ENCODE data around the gene ATE1.
"Not testable (repeated sequence)": the region's sequence is repeated elsewhere in the genome, so short reads cannot be mapped to it uniquely, and the experiment has no call there.

ATE1 gene

DNA sequence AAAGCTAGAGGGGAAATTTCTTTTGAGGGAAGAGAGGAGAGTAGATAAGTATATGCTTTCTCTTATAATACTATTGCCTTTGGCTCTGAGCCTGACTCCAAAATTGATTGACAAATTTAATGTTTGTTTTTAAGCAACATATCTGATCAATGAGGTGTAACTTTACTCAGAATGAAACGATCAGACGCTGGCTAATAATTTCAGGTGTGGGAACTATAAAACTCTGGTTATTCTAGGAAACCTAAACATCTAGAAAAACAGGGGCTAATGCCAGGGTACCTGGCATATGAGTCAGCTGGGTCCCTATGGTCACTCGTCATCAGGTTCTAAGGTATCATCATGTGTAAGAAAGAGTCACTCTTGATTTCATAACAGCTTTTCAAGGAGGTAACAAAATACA, 139.7 kb downstream of the ATE1 start:
- no peak for DNase-seq (ENCODE audit: low spot score)

DNA sequence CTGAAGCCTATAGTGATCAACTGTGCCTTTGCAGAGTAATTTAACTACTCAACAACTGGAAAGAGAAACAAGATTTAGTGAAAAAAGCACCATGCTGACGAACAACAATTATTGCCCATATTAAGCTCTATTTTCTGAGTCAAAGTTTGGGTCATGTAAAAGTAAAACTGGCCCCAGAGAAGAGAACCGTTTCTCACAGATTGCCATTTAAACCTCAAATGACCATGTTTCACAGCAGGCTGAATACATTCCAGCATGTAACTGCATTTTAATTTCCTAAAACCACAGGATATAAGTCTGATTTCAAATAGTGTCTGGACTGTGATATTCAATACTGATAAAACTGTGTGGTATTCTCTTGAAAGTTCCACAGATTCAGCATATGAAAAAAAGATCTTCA, 140.7 kb downstream of the ATE1 start:
- no peak for DNase-seq (ENCODE audit: low spot score)

DNA sequence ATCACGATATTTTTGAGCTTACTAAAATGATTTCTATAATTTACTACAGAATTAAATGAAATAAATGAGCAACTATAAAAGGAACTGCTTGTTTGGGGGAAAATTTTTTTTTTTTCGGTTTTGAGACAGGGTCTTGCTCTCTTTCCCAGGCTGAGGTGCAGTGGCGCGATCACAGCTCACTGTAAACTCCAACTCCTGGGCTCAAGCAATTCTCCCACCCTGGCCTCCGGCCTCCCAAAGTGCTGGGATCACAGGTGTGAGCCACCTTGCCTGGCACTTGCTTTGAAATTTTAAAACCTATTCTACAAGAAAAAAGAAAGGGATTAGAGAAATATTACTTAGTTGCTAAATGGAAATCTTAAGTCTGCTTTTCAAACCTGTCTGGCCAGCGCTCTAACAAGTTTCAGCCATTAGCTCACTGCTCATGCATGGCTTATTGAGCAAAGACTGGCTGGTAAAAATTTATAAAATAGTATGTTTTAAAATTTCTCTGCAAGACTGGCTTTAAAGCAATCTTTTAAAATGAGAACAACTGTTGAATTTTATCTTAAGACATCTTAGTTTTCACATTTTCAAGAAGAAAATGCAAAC, 144.0 kb downstream of the ATE1 start:
- no peak for DNase-seq (ENCODE audit: low spot score)

DNA sequence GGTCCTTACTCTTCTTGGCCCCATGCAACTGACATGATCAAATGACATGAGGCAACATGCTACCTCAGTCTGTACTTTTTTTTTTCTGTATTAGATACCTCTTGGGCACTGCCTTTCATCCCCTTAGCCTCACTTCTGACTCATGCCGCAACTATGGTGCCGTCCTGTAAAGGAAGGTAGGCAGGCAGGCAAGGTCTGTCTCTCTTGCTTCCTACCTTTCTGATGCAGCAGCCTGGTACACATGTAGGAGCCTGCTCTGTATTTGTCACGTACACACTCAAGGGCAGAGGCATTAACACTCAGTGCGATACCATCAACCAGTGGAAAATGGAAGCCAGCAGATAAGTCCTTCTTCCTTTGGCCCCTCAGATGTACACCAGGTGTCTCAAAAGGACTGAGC, 146.7 kb downstream of the ATE1 start:
- DNase-seq (ENCODE audit: low spot score) = peak; percentile 8

DNA sequence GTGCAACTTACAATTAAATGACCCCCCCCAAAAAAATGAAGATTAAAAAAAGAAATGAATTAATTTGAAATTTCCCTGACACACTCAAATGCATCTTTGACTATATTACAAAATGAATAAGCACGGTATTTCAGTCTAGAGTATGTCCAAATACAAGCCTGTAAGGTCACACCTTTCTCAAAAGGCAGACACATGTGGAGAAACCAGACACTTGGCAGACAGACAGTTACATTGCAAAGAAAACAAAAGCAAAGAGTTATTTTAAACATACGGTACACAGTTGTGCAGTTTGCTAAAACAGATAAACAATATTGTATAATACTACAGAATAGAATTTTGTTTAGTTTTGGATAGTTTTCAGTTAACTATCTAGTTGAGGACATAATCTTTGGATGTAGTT, 153.0 kb downstream of the ATE1 start:
- no peak for DNase-seq (ENCODE audit: low spot score)

DNA sequence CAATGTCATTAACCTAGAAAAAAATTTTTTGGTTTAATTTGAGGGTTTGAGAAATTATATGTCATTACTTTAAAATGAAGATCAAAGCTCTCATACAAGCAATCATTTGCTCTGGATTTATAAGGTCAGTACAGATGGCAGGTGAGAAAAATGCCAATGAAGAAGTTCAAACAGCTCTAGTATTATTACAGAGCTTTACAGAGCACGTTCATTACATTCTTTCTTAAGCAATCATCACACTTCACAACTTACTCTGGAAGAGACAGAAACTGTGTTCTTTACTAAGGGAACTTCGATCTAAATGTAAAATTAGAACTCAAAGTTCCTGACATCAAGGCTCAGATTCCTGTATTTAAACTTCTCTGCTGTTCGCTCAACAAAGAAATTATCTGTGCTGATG, 153.4 kb downstream of the ATE1 start:
- DNase-seq (ENCODE audit: low spot score) = no peak

DNA sequence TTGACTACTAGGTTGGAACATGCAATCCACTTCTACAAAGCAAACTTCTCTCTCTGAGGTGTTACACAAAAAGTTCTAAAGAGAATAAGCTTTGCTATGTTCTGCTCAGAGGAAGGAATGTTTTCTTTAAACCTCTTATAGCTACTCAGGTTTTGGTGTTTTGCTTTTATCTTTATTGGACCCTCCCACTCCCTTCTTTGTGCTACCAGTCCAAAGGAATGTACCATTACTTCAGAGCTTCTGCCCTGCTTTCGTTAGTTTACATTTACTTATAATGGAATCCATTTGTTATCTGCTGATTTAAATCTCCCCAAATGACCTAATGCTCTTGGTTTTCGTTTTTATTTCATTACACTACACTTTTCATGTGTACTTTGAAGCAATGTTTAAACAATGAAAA, 154.9 kb downstream of the ATE1 start:
- no peak for DNase-seq (ENCODE audit: low spot score)

DNA sequence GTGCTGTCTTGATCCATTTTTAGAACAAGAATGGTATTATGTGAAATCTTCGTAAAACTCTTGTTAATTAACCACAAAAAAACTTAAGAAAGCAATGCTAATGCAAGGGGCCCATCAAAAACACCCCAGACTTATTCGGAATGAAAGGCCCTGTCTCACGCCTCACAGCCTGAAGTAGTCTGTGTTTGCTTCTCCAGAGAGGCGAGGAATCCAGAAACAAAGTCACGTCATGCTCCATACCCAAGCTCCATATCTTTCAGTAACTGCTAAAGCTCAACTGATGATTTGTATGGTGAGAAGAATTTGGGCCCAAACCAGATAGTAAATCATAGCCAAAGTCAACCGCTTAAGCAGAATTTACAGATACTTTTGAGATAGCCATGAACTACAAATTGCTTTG, 155.4 kb downstream of the ATE1 start:
- no peak for DNase-seq (ENCODE audit: low spot score)

DNA sequence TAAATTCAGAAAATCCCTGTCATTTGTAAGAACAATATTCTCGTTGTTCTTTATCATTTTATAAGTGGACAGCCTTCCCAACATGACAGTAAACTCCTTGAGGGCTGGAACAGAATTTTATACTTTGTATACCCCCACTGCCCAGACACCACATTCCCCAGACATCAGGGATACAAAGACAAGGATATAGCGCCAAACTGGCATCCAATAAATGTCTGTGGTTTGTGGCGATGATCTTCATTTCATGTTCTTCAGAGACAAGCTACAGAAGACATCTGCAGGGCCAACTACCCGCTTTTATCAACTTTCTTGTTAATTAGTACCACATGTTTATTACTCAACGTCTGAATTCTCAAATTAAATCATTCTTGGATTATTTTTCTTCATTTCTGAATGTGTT, 155.9 kb downstream of the ATE1 start:
- DNase-seq (ENCODE audit: low spot score) = no peak

DNA sequence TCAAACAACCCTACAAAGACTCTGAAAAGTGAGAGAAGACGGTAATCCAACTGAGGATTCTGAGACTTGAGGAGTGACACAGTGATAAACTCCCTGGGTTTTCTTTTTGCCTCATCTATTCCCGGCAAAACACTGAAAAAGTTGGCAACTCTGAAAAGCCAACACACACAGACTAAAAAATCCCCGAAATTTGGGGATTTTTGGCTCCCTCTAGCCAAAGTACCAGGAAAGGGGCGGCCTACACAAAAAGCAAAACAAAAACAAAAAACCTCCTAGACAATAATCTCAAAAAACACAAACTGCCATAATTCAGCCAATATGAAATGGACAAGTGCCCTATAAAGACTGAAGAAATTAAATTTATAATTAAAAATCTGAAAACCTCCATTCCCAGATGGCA, 161.4 kb downstream of the ATE1 start:
- DNase-seq (ENCODE audit: low spot score) = no peak

DNA sequence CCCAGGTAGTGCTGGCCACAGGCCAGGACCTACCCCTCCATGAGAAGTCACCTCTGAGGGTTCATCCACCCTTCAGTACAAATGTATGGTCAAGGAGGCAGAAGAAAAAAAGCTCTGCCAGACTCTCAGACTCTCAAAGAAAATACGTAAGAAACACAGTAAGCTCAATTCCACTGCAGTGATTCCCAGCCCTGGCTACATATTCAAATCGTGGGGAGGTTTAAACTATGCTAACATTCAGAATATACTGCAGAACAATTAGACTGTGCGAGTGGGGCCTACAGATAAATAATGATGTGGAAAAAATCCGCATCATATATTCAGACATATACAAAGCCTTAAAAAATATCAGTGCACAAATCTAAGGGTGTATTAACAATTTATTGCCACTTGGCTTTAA, 162.6 kb downstream of the ATE1 start:
- no peak for DNase-seq (ENCODE audit: low spot score)

DNA sequence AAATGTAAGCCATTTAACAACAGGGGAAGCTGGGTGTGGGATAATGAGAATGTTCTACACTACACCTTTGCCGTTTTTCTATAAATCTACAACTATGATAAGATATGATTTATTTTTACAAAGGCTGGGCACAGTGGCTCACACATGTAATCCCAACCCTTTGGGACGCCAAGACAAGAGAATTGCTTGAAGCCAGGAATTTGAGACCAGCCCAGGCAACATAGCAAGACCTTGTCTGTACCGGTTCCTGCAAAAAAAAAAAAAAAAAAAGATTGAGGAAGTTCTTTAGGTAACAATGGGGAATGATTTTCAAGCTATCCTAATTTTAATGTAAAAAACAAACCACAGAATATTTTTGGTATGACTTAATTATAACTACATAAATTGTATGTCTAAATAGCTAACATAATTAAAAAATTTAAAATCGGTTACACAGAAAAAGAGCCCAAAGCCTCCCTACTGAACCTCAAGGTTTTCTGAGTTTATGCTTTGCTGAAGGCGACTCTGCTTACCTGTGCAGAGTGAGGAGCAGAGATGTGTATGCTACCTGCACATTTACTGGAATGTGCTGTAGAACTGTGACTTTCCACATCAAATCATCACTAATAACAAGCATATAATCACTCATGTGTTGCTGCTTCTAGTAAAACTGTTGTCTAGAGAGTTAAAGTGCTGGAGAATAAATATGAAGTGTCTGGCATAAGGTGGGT, 163.4 kb downstream of the ATE1 start:
- DNase-seq (ENCODE audit: low spot score) = no peak

DNA sequence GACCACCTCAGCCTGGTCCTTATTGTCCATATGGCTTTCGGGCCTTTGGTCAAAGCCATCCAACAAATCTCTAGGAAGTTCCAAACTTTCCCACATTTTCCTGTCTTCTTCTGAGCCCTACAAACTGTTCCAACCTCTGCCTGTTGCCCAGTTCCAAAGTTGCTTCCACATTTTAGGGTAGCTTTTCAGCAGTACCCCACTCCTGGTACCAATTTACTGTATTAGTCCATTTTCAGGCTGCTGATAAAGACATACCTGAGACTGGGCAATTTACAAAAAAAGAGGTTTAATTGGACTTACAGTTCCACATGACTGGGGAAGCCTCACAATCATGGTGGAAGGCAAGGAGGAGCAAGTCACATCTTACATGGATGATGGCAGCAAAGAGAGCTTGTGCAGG, 170.6 kb downstream of the ATE1 start:
- not testable (repeated sequence) for DNase-seq (ENCODE audit: low spot score)

DNA sequence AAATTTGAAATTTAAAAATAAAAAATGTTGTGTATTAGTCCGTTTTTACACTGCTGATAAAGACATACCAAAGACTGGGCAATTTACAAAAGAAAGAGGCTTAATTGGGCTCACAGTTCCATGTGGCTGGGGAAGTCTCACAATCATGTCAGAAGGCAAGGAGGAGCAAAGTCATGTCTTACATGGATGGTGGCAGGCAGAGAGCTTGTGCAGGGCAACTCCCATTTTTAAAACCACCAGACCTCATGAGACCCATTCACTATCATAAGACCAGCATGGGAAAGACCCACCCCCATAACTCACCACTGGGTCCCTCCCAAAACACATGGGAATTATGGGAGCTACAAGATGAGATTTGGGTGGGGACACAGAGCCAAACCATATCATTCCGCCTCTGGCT, 172.3 kb downstream of the ATE1 start:
- not testable (repeated sequence) for DNase-seq (ENCODE audit: low spot score)

DNA sequence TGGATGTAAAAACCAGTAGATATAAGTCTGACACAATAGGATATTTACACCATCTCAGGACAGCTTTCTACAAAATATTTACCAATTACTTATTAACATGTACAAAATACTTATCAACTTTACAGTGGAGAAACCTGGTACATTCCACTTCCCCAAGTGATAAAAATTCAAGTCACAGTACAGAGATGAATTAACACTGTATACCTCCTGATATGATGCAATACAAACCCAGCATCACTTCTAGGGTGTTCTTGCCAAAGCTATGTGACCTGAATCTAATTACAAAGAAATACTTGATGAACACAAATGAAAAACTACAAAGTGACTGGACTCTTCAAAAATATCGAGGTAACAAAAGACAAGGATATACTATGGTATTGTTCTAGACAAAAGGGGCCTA, 173.2 kb downstream of the ATE1 start:
- no peak for DNase-seq (ENCODE audit: low spot score)

DNA sequence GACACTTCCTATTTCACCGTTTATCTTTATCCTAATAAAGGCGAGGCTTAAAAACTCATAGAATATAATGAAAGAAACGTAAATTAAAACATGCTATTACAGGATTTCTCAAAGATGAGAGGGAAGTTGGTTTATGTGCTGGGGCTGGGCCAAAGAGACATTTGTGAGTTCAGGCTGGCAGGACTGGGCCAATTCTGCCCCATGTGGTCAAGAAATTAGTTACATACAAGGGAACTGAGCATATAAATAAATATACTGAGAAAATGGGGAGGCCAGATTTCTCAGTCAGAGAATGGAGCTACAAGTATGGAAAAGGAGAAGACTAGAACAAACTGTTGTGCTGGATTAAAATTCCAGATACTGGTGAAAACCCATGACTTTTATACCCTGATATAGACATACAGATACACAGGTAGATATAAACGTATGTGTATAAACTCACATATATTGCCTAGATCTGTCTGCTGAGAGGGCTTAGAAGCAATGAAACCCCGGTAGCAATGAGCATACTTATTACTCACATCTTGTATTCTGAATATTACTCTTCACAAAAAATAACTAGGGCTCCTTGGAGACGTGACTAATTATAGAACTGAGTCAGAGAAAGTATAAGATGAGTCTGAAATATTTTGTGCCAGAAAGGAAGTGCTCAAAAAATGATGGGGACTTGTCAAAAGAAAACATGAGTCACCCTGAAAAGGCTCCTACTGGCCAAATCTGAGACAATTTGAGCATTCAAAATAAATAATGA, 173.9 kb downstream of the ATE1 start:
- no peak for DNase-seq (ENCODE audit: low spot score)

DNA sequence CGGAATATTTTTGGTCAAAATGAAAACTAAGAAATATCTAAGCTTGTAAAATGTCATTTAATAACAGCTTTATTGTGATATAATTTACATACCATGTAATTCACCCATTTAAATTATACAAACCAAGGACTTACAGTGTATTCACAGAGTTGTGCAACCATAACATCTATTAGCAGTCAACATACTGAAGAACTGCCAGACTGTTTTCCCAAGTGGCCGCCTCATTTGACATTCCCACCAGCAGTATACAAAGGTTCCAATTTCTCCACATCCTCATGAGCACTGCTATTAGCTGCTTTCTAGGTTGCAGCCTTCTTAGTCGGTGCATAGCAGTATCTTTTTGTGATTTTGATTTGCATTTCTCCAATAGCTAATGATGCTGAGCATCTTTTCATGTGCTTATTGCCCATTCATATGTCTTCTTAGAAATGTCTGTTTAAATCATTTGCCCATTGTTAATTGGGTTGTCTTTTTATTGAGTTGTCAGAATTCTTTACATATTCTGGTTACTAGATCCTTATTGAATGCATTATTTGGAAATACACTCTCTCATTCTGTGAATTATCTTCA, 176.6 kb downstream of the ATE1 start:
- no peak for DNase-seq (ENCODE audit: low spot score)

DNA sequence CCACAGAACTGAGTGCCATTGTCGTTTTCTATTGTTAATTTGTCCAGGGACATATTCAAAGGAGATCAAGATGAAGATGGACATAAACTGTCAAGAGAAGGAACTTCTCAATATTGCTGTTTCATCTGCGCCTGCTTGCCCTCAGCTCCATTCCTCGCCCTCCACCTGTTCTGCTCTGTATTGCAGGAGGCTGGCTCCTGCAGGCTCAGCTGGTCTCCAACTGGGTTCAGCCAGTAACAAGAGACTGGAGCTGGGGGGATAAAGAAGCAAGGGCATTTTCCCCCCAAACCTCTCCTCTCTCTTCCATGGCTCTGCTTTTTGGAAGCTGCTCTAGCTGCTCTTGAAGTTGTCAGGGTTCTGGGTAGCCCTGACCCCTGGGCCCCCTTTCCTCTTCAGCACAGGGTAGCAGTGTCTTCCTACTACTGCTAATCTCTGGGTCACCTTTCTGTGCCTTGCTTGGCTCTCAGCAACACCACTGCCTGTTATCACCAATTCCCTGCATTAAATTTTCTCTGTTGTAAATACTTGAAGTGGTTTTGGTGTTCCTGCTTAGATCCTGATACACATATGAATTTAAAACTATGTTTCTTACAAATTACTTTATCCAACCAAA, 180.6 kb downstream of the ATE1 start:
- DNase-seq (ENCODE audit: low spot score) = no peak

DNA sequence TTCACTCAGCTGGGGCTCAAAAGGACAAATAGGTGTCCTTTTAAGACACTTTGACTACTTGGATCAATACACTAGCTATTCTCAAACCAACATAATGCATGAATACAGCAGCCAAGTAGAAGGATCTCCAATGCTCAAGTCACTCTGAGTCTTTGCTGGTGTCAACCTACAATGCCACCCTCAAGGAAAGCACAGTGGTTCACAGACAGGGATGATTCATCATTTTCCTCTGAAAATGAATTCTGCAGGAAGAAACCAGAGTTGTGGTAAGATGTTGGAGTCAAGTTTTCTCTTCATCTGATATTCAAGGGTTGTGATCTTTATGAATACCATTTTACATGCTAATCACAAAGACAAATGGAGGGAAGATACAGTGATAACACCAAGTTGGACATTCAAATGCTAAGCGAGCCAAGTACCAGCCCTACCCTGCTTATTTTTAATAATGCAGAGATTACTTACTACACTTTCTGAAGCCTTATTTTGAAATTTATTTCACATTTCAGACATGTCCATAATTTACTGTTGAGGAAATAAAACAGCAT, 186.5 kb downstream of the ATE1 start:
- no peak for DNase-seq (ENCODE audit: low spot score)

DNA sequence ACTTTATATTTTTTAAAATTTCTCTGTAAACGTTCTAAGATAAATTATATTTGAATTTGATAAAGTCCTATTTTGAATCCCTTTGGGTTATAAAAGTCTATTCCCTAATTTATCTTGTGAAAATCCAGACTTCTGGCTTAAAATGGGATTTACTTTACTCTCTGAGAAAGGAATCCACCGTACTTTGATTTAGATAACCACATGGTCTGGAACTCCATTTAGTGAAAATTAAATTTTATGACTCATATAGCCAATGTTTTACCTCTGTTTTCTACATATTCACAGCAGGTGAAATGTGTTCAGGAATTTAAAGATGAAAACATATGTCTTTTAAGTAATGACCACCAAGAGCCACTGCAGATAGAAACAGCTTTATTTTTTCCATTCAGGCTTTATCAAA, 187.8 kb downstream of the ATE1 start:
- no peak for DNase-seq (ENCODE audit: low spot score)

DNA sequence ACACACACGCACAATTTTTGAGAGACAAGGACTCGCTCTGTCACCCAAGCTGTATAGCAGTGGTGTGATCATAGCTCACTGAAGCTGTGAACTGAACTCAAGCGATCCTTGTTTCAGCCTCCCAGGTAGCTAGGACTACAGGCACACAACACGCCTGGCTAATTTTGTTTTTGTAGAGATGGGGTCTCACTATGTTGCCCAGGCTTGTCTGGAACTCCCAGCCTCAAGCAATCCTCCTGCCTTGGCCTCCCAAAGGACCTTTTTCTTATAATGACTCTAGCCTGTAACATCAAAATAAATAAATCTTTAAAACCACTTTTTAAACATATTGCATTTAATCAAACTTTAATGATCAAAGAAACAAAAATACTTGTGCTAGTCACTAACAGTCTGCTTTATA, 188.7 kb downstream of the ATE1 start:
- no peak for DNase-seq (ENCODE audit: low spot score)

DNA sequence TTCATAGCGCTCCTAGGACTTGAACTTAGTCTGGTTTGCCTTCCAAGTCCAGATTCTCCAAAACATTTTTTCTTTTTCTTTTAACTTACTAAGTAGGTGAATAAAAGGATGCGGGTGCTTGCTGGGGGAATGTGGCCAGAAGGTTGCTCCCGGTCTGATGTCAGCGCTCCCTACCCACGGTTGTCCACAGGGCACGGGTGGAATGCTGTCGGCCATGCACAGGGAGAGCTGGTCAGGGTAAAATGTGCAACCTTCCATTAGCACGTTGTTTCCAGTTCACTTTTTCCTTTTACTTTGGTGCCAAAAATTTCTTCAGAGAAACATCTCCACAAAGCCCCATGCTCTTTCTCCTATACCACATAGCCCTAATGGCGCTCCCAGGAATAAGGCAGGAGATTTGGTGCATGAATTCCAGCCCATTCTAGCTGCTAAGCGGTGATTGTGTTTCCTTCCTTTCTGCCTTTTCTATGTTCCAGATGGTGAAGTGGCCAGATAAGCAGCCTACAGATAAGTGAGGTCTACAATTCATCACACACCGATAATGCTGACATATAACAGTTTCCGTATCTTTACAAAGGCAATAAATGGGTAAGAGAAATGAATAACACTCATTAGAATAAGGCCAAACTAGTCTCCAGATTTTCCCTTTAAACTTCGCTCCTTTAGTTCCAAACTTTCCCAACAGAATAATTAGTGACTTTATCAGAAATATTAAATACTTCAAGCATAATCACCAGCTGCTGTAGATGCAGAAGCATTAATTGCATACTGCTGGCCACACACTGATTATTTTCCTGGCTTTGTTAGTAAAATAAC, 191.3 kb downstream of the ATE1 start:
- DNase-seq (ENCODE audit: low spot score) = no peak

Data from SW480 (cell line).